Glutamatergic neuron (in vitro differentiated cells): Measurements from ENCODE around the gene SLAIN2. TPM values are rescaled to one million over a fixed set of nuclear protein-coding genes. Genes with fewer than 3 reads are reported as not detected.

Experiments
- DNase-seq: peaks from one replicate; pipeline ENCODE4 v3.0.0; 2022
- H3K27ac Mint-ChIP-seq: one replicate; pipeline ENCODE4 v1.8.0; 2020; ENCODE audit warnings: mild to moderate bottlenecking, mixed read lengths, inconsistent platforms; ENCODE audit not compliant: unreplicated experiment
- H3K27me3 Mint-ChIP-seq: one replicate; pipeline ENCODE4 v1.8.0; 2020; ENCODE audit warnings: mild to moderate bottlenecking, moderate library complexity, mixed read lengths, inconsistent platforms; ENCODE audit not compliant: unreplicated experiment
- H3K36me3 Mint-ChIP-seq: one replicate; pipeline ENCODE4 v1.8.0; 2020; ENCODE audit warnings: mild to moderate bottlenecking, mixed read lengths, inconsistent platforms; ENCODE audit not compliant: unreplicated experiment
- H3K4me1 Mint-ChIP-seq: one replicate; pipeline ENCODE4 v1.8.0; 2020; ENCODE audit warnings: mild to moderate bottlenecking, low read depth, mixed read lengths, inconsistent platforms; ENCODE audit not compliant: unreplicated experiment
- H3K4me3 Mint-ChIP-seq: one replicate; pipeline ENCODE4 v1.8.0; 2020; ENCODE audit warnings: mild to moderate bottlenecking, mixed read lengths, inconsistent platforms; ENCODE audit not compliant: unreplicated experiment
- H3K9me3 Mint-ChIP-seq: one replicate; pipeline ENCODE4 v1.8.0; 2020; ENCODE audit warnings: mild to moderate bottlenecking, moderate library complexity, mixed read lengths, inconsistent platforms; ENCODE audit not compliant: unreplicated experiment
- total RNA-seq: library from RNA; stranded (reverse); fragmentation: NEBNext Ultra II Directional; extraction: Animal tissue kit (Norgen Biotek cat#: 25700); gene quantifications from one replicate; pipeline ENCODE4 v1.2.1, GENCODE V29; 2021; ENCODE audit not compliant: unreplicated experiment
- TF ChIP-seq, protein P1 (sequence below): fragments of 200-600 bp; sonication (generic); IDR thresholded peaks from one replicate; pipeline ENCODE4 v1.5.0; 2021; ENCODE audit not compliant: partially characterized antibody, unreplicated experiment

The SLAIN2 gene
- total RNA-seq, 1 donor from 2014 or later = 72.6 TPM

DNA sequence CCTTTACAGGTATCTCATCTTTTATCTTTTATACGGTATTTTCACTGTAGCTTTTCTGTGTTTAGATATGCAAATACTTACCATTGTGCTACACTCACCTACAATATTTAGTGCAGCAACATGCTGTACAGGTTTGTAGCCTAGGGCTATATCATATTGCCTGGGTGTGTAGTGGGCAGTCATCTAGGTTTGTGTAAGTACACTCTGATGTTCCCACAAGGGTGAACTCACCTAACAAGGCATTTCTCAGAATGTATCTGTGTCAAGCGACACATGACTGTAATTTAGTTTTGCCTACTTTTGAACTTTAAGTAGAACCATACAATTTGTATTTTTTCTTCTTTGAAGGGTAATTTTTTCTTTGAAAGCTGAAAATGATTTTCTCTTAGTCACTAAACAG, 87.6 kb downstream of the SLAIN2 start:
- Mint-ChIP-seq H3K27ac (no peak overlapping the region), H3K27me3 (peaks cover 3% of the 10 kb centered on the region), H3K4me3 (no peak overlapping the region), H3K36me3 (no peaks in the 10 kb centered on the region), H3K9me3 (no peaks in the 10 kb centered on the region), H3K4me1 (peaks cover 8% of the 10 kb centered on the region)
- TF ChIP-seq, protein P1, sequence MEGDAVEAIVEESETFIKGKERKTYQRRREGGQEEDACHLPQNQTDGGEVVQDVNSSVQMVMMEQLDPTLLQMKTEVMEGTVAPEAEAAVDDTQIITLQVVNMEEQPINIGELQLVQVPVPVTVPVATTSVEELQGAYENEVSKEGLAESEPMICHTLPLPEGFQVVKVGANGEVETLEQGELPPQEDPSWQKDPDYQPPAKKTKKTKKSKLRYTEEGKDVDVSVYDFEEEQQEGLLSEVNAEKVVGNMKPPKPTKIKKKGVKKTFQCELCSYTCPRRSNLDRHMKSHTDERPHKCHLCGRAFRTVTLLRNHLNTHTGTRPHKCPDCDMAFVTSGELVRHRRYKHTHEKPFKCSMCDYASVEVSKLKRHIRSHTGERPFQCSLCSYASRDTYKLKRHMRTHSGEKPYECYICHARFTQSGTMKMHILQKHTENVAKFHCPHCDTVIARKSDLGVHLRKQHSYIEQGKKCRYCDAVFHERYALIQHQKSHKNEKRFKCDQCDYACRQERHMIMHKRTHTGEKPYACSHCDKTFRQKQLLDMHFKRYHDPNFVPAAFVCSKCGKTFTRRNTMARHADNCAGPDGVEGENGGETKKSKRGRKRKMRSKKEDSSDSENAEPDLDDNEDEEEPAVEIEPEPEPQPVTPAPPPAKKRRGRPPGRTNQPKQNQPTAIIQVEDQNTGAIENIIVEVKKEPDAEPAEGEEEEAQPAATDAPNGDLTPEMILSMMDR = no peak
- no peak for DNase-seq

DNA sequence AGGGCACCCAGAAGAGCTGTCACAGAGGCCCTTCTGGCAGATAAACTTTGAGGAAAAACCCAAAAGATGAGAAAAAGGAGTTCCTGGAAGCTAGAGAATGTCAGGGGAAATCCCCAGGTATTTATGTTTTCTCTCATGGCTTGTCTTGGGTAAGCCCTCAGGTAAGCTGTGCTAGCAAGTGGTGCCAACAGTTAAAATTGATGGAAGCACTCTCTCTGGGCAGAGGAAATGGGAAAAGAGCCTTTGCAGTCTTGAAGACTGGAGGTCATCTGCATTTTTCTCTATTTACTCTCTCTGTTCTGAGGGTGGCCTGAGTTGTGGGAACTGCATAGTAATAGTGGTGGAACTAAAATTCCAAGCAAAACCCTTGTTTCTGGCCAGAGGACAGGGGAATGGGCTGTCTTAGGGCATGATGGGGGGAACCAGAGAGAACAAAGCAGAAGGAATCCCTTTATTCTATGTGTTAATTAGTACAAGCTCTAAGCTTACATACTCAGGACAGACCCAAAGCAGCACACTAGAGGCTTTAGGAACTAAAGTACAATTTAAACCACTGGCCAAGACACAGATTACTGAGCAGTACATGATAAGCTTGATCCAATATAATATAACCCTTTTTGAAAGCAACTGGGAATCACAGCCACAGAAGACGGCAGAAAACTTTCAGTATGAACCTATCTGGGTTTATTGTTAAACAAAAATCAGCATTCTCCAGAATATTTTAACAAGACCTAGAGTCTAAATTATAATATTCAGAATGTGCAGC, 88.6 kb downstream of the SLAIN2 start:
- DNase-seq = no peak
- Mint-ChIP-seq H3K4me3 (no peak overlapping the region), H3K27ac (no peak overlapping the region), H3K9me3 (no peaks in the 10 kb centered on the region), H3K27me3 (peaks cover 3% of the 10 kb centered on the region), H3K4me1 (peaks cover 8% of the 10 kb centered on the region), H3K36me3 (no peaks in the 10 kb centered on the region)
- TF ChIP-seq, protein P1 = no peak

DNA sequence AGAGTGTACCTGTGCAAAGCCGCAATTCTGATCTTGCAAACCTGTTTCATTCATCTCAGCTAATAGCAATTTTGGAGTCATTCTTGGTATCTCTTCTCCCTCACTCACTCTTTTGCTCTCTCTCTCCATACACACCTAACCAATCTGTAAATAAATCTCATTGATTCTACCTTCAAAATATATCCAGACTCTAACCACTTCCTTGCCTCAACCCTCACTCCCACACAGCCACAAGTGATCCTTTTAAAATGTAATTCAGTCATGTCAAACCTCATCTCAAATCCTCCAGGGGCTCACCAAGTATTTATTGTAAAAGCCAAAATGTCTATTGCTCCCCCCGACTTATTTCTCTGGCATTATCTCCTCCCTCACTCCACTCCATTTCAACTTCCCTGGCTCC, 90.1 kb downstream of the SLAIN2 start:
- TF ChIP-seq, protein P1 = no peak
- no peaks in the 10 kb centered on the region for H3K9me3 Mint-ChIP-seq
- no peak for DNase-seq
- peaks cover 8% of the 10 kb centered on the region for H3K4me1 Mint-ChIP-seq
- H3K27ac Mint-ChIP-seq = no peak overlapping the region
- H3K36me3 Mint-ChIP-seq = no peaks in the 10 kb centered on the region
- no peak overlapping the region for H3K4me3 Mint-ChIP-seq
- H3K27me3 Mint-ChIP-seq = peaks cover 3% of the 10 kb centered on the region

DNA sequence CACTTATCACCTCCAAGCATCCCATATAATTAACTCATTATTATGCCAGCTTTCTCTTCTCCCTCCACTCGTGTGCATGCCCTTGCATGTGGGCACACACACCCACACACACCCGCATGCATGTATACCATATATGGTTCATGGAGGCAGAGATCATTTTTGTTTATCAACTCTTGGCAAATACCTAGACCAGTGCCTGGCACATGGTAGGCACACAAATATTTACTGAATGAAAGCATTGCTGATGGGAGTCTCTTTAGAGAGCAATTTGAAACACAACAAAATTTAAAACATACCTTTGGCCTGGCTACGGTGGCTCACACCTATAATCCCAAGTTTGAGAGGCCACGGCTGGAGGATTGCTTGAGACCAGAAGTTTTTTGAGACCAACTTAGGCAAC, 90.7 kb downstream of the SLAIN2 start:
- TF ChIP-seq, protein P1 = no peak
- peaks cover 3% of the 10 kb centered on the region for H3K27me3 Mint-ChIP-seq
- H3K27ac Mint-ChIP-seq = no peak overlapping the region
- DNase-seq = no peak
- H3K9me3 Mint-ChIP-seq = no peaks in the 10 kb centered on the region
- H3K36me3 Mint-ChIP-seq = no peaks in the 10 kb centered on the region
- no peak overlapping the region for H3K4me3 Mint-ChIP-seq
- H3K4me1 Mint-ChIP-seq = peaks cover 8% of the 10 kb centered on the region

DNA sequence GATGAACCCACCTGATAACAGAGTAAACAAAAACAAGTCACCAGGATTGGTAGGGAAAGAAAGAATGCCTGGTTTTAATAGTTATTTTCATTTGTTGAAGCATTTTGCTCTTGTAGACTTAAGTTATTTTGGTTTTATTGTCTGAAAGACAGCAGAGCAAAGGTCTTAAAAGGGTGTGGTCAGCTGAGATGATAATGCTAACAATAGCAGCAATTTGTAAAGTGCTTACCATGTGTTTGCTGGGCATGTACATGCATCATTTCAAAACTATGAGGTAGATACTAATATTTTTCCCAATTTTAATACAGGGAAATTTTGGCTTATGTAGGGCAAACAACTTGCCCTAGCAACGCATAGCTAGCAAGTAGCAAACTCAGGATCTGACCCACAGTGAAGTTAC, 95.0 kb downstream of the SLAIN2 start:
- Mint-ChIP-seq H3K4me1 (peaks cover 7% of the 10 kb centered on the region), H3K36me3 (no peaks in the 10 kb centered on the region), H3K27ac (no peak overlapping the region), H3K27me3 (peaks cover 3% of the 10 kb centered on the region), H3K4me3 (no peak overlapping the region), H3K9me3 (no peaks in the 10 kb centered on the region)
- DNase-seq = no peak
- TF ChIP-seq, protein P1 = no peak
